Measurements from ENCODE around the gene FN3K. TPM values are rescaled to one million over a fixed set of nuclear protein-coding genes. Genes with fewer than 3 reads are reported as not detected.

Gene FN3K
- total and polyA plus RNA-seq, 2 of the 13 experiments (the other 11 are each of a cell fraction or from before 2014, with no cell fraction given) = 3.5 to 12.2 TPM

DNA sequence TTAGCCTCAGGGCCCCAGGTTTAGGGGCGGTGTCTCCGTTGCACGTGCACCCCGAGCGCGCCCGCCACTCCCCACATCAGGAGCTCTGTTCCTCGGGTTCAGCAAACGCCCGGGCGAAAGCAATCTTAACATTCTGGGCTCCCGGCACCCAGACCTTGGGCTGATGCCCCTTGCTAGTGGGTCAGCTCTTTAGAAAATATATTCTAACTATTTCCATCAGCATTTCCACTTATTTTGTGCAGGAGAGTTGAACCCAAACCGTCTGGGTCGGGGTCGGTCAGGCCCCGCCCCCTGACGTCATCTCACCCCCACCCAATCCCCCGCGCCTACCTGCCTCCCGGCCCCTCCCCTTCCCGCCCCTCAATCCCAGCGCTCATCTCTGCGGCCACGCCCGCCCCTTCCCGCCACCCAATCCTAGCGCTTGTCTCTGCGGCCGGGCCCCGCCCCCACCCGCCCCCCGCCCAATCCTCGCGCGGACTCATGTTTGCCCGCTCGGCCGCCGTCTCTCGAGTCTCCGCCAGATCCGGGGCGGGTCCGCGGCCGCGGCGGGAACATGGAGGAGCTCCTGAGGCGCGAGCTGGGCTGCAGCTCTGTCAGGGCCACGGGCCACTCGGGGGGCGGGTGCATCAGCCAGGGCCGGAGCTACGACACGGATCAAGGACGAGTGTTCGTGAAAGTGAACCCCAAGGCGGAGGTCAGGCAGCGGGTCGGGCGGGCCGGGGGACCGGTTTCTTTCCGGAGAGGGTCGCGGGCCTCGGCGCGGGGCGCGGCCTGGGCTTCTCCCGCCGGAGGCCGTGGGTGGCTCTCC lies 19.0 kb upstream of the FN3K start, which contains the start of gene FN3KRP (continued):
- TF ChIP-seq ZNF142 (CRISPR knock-in tag; IDR thresholded peaks at IDR 0.05) (no peak), RFX3 (CRISPR knock-in tag; IDR thresholded peaks at IDR 0.05) (no peak), ZNF816 (CRISPR knock-in tag; IDR thresholded peaks at IDR 0.05; ENCODE audit: borderline replicate concordance) (peak; percentile 28; the same call in 1 of the 2 replicates), ZFP41 (CRISPR knock-in tag; IDR thresholded peaks at IDR 0.05; ENCODE audit: borderline replicate concordance) (no peak), HHEX (CRISPR knock-in tag; IDR thresholded peaks at IDR 0.05) (no peak), GATA4 (IDR thresholded peaks at IDR 0.05; ENCODE audit: borderline replicate concordance, low read depth) (0 out of 2 replicates have a peak, but pooled peaks have one; percentile 5), YEATS4 (CRISPR knock-in tag; IDR thresholded peaks at IDR 0.05; ENCODE audit: borderline replicate concordance) (peak; percentile 70; the same call in 1 of the 2 replicates), ZEB1 (IDR thresholded peaks at IDR 0.05; ENCODE audit: insufficient replicate concordance, low read depth) (peak; percentile 73), PPARG (CRISPR knock-in tag; conservative IDR thresholded peaks at IDR 0.05) (no peak), KMT2A (CRISPR knock-in tag; IDR thresholded peaks at IDR 0.05) (0 out of 2 replicates have a peak, but pooled peaks have one; percentile 18), ZNF616 (CRISPR knock-in tag; IDR thresholded peaks at IDR 0.05; ENCODE audit: low read depth) (no peak), KDM5A (IDR thresholded peaks at IDR 0.05; ENCODE audit: borderline replicate concordance, low read length) (peak; percentile 72; the same call in 1 of the 2 replicates), ZNF563 (CRISPR knock-in tag; IDR thresholded peaks at IDR 0.05) (peak; percentile 67), TGIF2 (CRISPR knock-in tag; IDR thresholded peaks at IDR 0.05) (peak; percentile 75; the same call in 1 of the 2 replicates), ZNF784 (CRISPR knock-in tag; IDR thresholded peaks at IDR 0.05; ENCODE audit: borderline replicate concordance) (peak; percentile 68), ZC3H13 (CRISPR knock-in tag; IDR thresholded peaks at IDR 0.05) (peak; percentile 46; the same call in 1 of the 2 replicates)
- TF ChIP-seq, protein P1, sequence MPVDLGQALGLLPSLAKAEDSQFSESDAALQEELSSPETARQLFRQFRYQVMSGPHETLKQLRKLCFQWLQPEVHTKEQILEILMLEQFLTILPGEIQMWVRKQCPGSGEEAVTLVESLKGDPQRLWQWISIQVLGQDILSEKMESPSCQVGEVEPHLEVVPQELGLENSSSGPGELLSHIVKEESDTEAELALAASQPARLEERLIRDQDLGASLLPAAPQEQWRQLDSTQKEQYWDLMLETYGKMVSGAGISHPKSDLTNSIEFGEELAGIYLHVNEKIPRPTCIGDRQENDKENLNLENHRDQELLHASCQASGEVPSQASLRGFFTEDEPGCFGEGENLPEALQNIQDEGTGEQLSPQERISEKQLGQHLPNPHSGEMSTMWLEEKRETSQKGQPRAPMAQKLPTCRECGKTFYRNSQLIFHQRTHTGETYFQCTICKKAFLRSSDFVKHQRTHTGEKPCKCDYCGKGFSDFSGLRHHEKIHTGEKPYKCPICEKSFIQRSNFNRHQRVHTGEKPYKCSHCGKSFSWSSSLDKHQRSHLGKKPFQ (CRISPR knock-in tag; IDR thresholded peaks at IDR 0.05; ENCODE audit: insufficient replicate concordance) = peak; percentile 45
- TF ChIP-seq, protein P2, sequence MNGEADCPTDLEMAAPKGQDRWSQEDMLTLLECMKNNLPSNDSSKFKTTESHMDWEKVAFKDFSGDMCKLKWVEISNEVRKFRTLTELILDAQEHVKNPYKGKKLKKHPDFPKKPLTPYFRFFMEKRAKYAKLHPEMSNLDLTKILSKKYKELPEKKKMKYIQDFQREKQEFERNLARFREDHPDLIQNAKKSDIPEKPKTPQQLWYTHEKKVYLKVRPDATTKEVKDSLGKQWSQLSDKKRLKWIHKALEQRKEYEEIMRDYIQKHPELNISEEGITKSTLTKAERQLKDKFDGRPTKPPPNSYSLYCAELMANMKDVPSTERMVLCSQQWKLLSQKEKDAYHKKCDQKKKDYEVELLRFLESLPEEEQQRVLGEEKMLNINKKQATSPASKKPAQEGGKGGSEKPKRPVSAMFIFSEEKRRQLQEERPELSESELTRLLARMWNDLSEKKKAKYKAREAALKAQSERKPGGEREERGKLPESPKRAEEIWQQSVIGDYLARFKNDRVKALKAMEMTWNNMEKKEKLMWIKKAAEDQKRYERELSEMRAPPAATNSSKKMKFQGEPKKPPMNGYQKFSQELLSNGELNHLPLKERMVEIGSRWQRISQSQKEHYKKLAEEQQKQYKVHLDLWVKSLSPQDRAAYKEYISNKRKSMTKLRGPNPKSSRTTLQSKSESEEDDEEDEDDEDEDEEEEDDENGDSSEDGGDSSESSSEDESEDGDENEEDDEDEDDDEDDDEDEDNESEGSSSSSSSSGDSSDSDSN (CRISPR knock-in tag; IDR thresholded peaks at IDR 0.05) = peak; percentile 59; the same call in 1 of the 2 replicates
